SJSA1 (cell line): Measurements from ENCODE around the gene PIBF1. TPM values are rescaled to one million over a fixed set of nuclear protein-coding genes. Genes with fewer than 3 reads are reported as not detected.

Source experiments
- total RNA-seq: library from RNA; depleted of rRNA; stranded (reverse); fragments of >200 nt; shearing (Covaris generic); gene quantifications from 2 replicates; pipeline ENCODE4 v1.2.3, GENCODE V29; 2014; rRNA removed

Gene PIBF1
- total RNA-seq, 1 experiment from 2014 or later = 15.3 TPM

Other genes starting within 250 kb of the PIBF1 start
- 53.0 and 76.5 TPM in 2 replicates for gene MZT1, start 54.5 kb upstream of the PIBF1 start, total RNA-seq
- 12.8 and 16.1 TPM in 2 replicates for gene BORA, start 54.2 kb upstream of the PIBF1 start, total RNA-seq
- 25.6 and 37.0 TPM in 2 replicates for gene DIS3, start 233 bp upstream of the PIBF1 start, total RNA-seq